ENCODE data around the gene FGD2. TPM values are rescaled to one million over a fixed set of nuclear protein-coding genes. Genes with fewer than 3 reads are reported as not detected.
"Not testable (repeated sequence)": the region's sequence is repeated elsewhere in the genome, so short reads cannot be mapped to it uniquely, and the experiment has no call there.

The FGD2 gene
- total and polyA plus RNA-seq, 5 donors from 2014 or later, result 0.21 to 1.9 (median 0.60) TPM; not detected in 1

- Mint-ChIP-seq H3K27ac (peak overlapping the region; percentile 67 to 96 (median 91)), H3K4me1 (peaks cover 4 to 21% (median 17%) of the 10 kb centered on the region in 4 donors), H3K4me3 (peak overlapping the region; percentile 96 to 100 (median 98)), H3K9me3 (peaks cover 0 to 1% (median 0%) of the 10 kb centered on the region in 7 donors), H3K36me3 (peaks cover 5% of the 10 kb centered on the region), H3K27me3 (peaks cover 23% of the 10 kb centered on the region)
- no peaks in the 10 kb centered on the region for H3K27me3 ChIP-seq (ENCODE audit: control insufficient read depth, insufficient read depth, low read length)
- DNase-seq (peak in 1 of 3 donors; percentile 49), ATAC-seq (ENCODE audit: low read depth in 2 of 2) (no peak)
- H3K27ac ChIP-seq (ENCODE audit: insufficient read depth, low read length, poor library complexity, severe bottlenecking), result peak overlapping the region; percentile 79
- no peaks in the 10 kb centered on the region for H3K9me3 ChIP-seq (ENCODE audit: control insufficient read depth in 2 of 2, low read length in 2 of 2)
- peak overlapping the region; percentile 89 for H3K4me3 ChIP-seq (ENCODE audit: low read depth, low read length)
- peaks cover 38% of the 10 kb centered on the region for H3K4me1 ChIP-seq (ENCODE audit: control insufficient read depth, insufficient read depth, low read length, poor library complexity, severe bottlenecking)
- peaks cover 9% of the 10 kb centered on the region for H3K36me3 ChIP-seq (ENCODE audit: control insufficient read depth, insufficient read depth, low read length)
Observed at GRCh38 chr6:36986704-36987047, 18.8 kb upstream of the FGD2 start.

GRCh38 chr6:36989264-36989663, 16.2 kb upstream of the FGD2 start:
- Histone ChIP-seq H3K27ac (ENCODE audit: insufficient read depth, low read length, poor library complexity, severe bottlenecking) (no peak overlapping the region), H3K27me3 (ENCODE audit: control insufficient read depth, insufficient read depth, low read length) (no peaks in the 10 kb centered on the region), H3K4me3 (ENCODE audit: low read depth, low read length) (no peak overlapping the region), H3K36me3 (ENCODE audit: control insufficient read depth, insufficient read depth, low read length) (no peaks in the 10 kb centered on the region), H3K4me1 (ENCODE audit: control insufficient read depth, insufficient read depth, low read length, poor library complexity, severe bottlenecking) (peaks cover 19% of the 10 kb centered on the region), H3K9me3 (ENCODE audit: control insufficient read depth in 2 of 2, low read length in 2 of 2) (no peaks in the 10 kb centered on the region)
- Mint-ChIP-seq H3K4me1 (peaks cover 4 to 11% (median 9%) of the 10 kb centered on the region in 4 donors), H3K36me3 (no peaks in the 10 kb centered on the region), H3K27ac (no peak overlapping the region), H3K4me3 (peak overlapping the region in 1 of 4 donors; percentile 96), H3K27me3 (peaks cover 26% of the 10 kb centered on the region), H3K9me3 (peaks cover 0 to 1% (median 0%) of the 10 kb centered on the region in 7 donors)
- ATAC-seq (ENCODE audit: low read depth in 2 of 2) (no peak), DNase-seq (no peak)

- H3K27me3 Mint-ChIP-seq, result peaks cover 26% of the 10 kb centered on the region
- not testable (repeated sequence) for DNase-seq; H3K36me3 Mint-ChIP-seq; H3K27me3 ChIP-seq (ENCODE audit: control insufficient read depth, insufficient read depth, low read length); H3K9me3 Mint-ChIP-seq; ATAC-seq (ENCODE audit: low read depth in 2 of 2); H3K9me3 ChIP-seq (ENCODE audit: control insufficient read depth in 2 of 2, low read length in 2 of 2); H3K4me1 ChIP-seq (ENCODE audit: control insufficient read depth, insufficient read depth, low read length, poor library complexity, severe bottlenecking); H3K36me3 ChIP-seq (ENCODE audit: control insufficient read depth, insufficient read depth, low read length); H3K27ac Mint-ChIP-seq; H3K27ac ChIP-seq (ENCODE audit: insufficient read depth, low read length, poor library complexity, severe bottlenecking); H3K4me3 ChIP-seq (ENCODE audit: low read depth, low read length)
- peaks cover 4 to 11% (median 9%) of the 10 kb centered on the region in 4 donors for H3K4me1 Mint-ChIP-seq
- H3K4me3 Mint-ChIP-seq, result peak overlapping the region in 2 of 4 donors; percentile 24 to 40
Observed at GRCh38 chr6:36990401-36990800, 15.1 kb upstream of the FGD2 start.

- Histone ChIP-seq H3K27me3 (ENCODE audit: control insufficient read depth, insufficient read depth, low read length) (no peaks in the 10 kb centered on the region), H3K4me1 (ENCODE audit: control insufficient read depth, insufficient read depth, low read length, poor library complexity, severe bottlenecking) (no peaks in the 10 kb centered on the region), H3K36me3 (ENCODE audit: control insufficient read depth, insufficient read depth, low read length) (no peaks in the 10 kb centered on the region), H3K27ac (ENCODE audit: insufficient read depth, low read length, poor library complexity, severe bottlenecking) (no peak overlapping the region), H3K9me3 (ENCODE audit: control insufficient read depth in 2 of 2, low read length in 2 of 2) (no peaks in the 10 kb centered on the region), H3K4me3 (ENCODE audit: low read depth, low read length) (no peak overlapping the region)
- Mint-ChIP-seq H3K36me3 (no peaks in the 10 kb centered on the region), H3K27ac (no peak overlapping the region), H3K9me3 (no peaks in the 10 kb centered on the region), H3K4me3 (no peak overlapping the region), H3K4me1 (no peaks in the 10 kb centered on the region), H3K27me3 (peaks cover 9% of the 10 kb centered on the region)
- no peak for DNase-seq
- no peak for ATAC-seq (ENCODE audit: low read depth in 2 of 2)
Observed at GRCh38 chr6:36997811-36998722, 7.4 kb upstream of the FGD2 start.

- H3K27ac ChIP-seq (ENCODE audit: insufficient read depth, low read length, poor library complexity, severe bottlenecking), result no peak overlapping the region
- Mint-ChIP-seq H3K27ac (no peak overlapping the region), H3K4me1 (no peaks in the 10 kb centered on the region), H3K9me3 (no peaks in the 10 kb centered on the region), H3K36me3 (no peaks in the 10 kb centered on the region), H3K27me3 (peaks cover 9% of the 10 kb centered on the region), H3K4me3 (no peak overlapping the region)
- H3K4me3 ChIP-seq (ENCODE audit: low read depth, low read length), result no peak overlapping the region
- H3K27me3 ChIP-seq (ENCODE audit: control insufficient read depth, insufficient read depth, low read length), result no peaks in the 10 kb centered on the region
- ATAC-seq (ENCODE audit: low read depth in 2 of 2) (no peak), DNase-seq (no peak)
- no peaks in the 10 kb centered on the region for H3K9me3 ChIP-seq (ENCODE audit: control insufficient read depth in 2 of 2, low read length in 2 of 2)
- H3K4me1 ChIP-seq (ENCODE audit: control insufficient read depth, insufficient read depth, low read length, poor library complexity, severe bottlenecking), result no peaks in the 10 kb centered on the region
- H3K36me3 ChIP-seq (ENCODE audit: control insufficient read depth, insufficient read depth, low read length), result no peaks in the 10 kb centered on the region
Observed at GRCh38 chr6:36998723-36999038, 6.8 kb upstream of the FGD2 start.

GRCh38 chr6:36999061-36999750, 6.2 kb upstream of the FGD2 start:
- Mint-ChIP-seq H3K4me3 (no peak overlapping the region), H3K27ac (no peak overlapping the region), H3K36me3 (no peaks in the 10 kb centered on the region), H3K4me1 (no peaks in the 10 kb centered on the region), H3K27me3 (peaks cover 9% of the 10 kb centered on the region), H3K9me3 (no peaks in the 10 kb centered on the region)
- Histone ChIP-seq H3K9me3 (ENCODE audit: control insufficient read depth in 2 of 2, low read length in 2 of 2) (no peaks in the 10 kb centered on the region), H3K36me3 (ENCODE audit: control insufficient read depth, insufficient read depth, low read length) (no peaks in the 10 kb centered on the region), H3K4me1 (ENCODE audit: control insufficient read depth, insufficient read depth, low read length, poor library complexity, severe bottlenecking) (no peaks in the 10 kb centered on the region), H3K4me3 (ENCODE audit: low read depth, low read length) (no peak overlapping the region), H3K27ac (ENCODE audit: insufficient read depth, low read length, poor library complexity, severe bottlenecking) (no peak overlapping the region), H3K27me3 (ENCODE audit: control insufficient read depth, insufficient read depth, low read length) (no peaks in the 10 kb centered on the region)
- DNase-seq, result no peak
- ATAC-seq (ENCODE audit: low read depth in 2 of 2), result no peak

- Histone ChIP-seq H3K36me3 (ENCODE audit: control insufficient read depth, insufficient read depth, low read length) (no peaks in the 10 kb centered on the region), H3K4me1 (ENCODE audit: control insufficient read depth, insufficient read depth, low read length, poor library complexity, severe bottlenecking) (no peaks in the 10 kb centered on the region), H3K27me3 (ENCODE audit: control insufficient read depth, insufficient read depth, low read length) (no peaks in the 10 kb centered on the region), H3K4me3 (ENCODE audit: low read depth, low read length) (no peak overlapping the region), H3K9me3 (ENCODE audit: control insufficient read depth in 2 of 2, low read length in 2 of 2) (no peaks in the 10 kb centered on the region), H3K27ac (ENCODE audit: insufficient read depth, low read length, poor library complexity, severe bottlenecking) (no peak overlapping the region)
- ATAC-seq (ENCODE audit: low read depth in 2 of 2) (no peak), DNase-seq (no peak)
- Mint-ChIP-seq H3K9me3 (no peaks in the 10 kb centered on the region), H3K27me3 (peaks cover 9% of the 10 kb centered on the region), H3K27ac (no peak overlapping the region), H3K36me3 (no peaks in the 10 kb centered on the region), H3K4me3 (no peak overlapping the region), H3K4me1 (no peaks in the 10 kb centered on the region)
Observed at GRCh38 chr6:36999751-37000125, 5.7 kb upstream of the FGD2 start.

All from CD4-positive, CD25-positive, alpha-beta regulatory T cell (primary cell).